MM.1S (cell line): ENCODE data around the gene DMRTB1.

Experiments used
- EZH2phosphoT487 ChIP-seq: fragments of 300-600 bp; sonication (generic); IDR thresholded peaks from 2 replicates; pipeline ENCODE4 v1.6.1; 2018; ENCODE audit warnings: antibody characterized with exemption, low read length
- TF ChIP-seq, protein P1 (sequence below): fragments of 300-600 bp; sonication (generic); IDR thresholded peaks from 2 replicates; pipeline ENCODE4 v1.5.1; 2016; ENCODE audit warnings: antibody characterized with exemption, low read length, mixed read lengths

DNA sequence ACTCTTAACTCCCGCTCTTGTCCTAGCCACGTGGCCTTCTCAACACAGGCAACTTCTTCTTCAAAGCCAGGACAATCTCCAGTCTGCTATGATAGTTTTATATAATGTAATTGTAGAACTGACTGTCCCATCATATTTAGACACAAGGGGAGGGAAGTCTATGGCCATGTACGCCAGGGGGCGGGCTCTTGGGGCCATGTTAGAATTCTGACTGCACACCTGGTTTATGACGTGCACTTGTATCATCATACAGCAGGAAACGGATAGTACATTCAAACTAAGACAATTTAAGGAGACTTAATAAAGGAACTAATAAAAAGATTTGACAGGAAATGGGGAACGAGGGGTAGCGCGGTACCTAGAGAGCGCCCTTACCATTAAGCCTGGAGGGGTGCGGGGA is 21.5 kb downstream of the DMRTB1 start:
- TF ChIP-seq, protein P1, sequence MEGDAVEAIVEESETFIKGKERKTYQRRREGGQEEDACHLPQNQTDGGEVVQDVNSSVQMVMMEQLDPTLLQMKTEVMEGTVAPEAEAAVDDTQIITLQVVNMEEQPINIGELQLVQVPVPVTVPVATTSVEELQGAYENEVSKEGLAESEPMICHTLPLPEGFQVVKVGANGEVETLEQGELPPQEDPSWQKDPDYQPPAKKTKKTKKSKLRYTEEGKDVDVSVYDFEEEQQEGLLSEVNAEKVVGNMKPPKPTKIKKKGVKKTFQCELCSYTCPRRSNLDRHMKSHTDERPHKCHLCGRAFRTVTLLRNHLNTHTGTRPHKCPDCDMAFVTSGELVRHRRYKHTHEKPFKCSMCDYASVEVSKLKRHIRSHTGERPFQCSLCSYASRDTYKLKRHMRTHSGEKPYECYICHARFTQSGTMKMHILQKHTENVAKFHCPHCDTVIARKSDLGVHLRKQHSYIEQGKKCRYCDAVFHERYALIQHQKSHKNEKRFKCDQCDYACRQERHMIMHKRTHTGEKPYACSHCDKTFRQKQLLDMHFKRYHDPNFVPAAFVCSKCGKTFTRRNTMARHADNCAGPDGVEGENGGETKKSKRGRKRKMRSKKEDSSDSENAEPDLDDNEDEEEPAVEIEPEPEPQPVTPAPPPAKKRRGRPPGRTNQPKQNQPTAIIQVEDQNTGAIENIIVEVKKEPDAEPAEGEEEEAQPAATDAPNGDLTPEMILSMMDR, result no peak
- TF ChIP-seq EZH2phosphoT487, result no peak
